K562 (cell line): Measurements from ENCODE around the gene KRTAP12-2. TPM values are rescaled to one million over a fixed set of nuclear protein-coding genes. Genes with fewer than 3 reads are reported as not detected.

Experiments
- ATAC-seq: fragments of 200-7000 bp; cut with Tn5 transposase; 3 replicates; pipeline ENCODE4 v1.9.1; 2020; ENCODE audit warnings: moderate library complexity
- BruUV-seq: library from RNA; stranded (reverse); fragments of 400-500 nt; replicated peaks from 2 replicates; lab custom pipeline; 2021; lab: Mats Ljungman, UMichigan
- CTCF ChIA-PET: fragments of 300-600 bp; formaldehyde crosslinking; extraction: SDS; loops from one replicate; lab custom pipeline; 2021; ENCODE audit warnings: low intra/inter-chr PET ratio; lab: Yijun Ruan, JAX
- POLR2A ChIA-PET: fragments of 300-600, 350-650 bp; sonication (Branson Sonifier 250); formaldehyde crosslinking; extraction: SDS; loops from one replicate; lab custom pipeline; 2021; ENCODE audit warnings: antibody characterized with exemption, inconsistent platforms; lab: Yijun Ruan, JAX
- DNase-seq, 4 experiments: peaks; one replicate each; pipeline versions ENCODE4 v3.0.0 to v3.0.0-alpha.2; 2011 to 2018; ENCODE audit warnings: low spot score in 3 of 4, mixed read lengths in 3 of 4; ENCODE audit errors: extremely low read depth in 1 of 4
- FAIRE-seq: peaks from 2 replicates; lab custom pipeline; 2011; peaks lifted over from hg19 to GRCh38; lab: Jason Lieb, UNC
- H2AFZ ChIP-seq: 2 replicates; pipeline ENCODE4 v1.6.0; 2011; ENCODE audit warnings: low read depth, low read length, control low read depth, inconsistent platforms
- H3K27ac ChIP-seq: fragments of 200-600 bp; 3 replicates; pipeline ENCODE4 v1.8.0; 2011; ENCODE audit warnings: low read depth, mild to moderate bottlenecking, control low read depth, inconsistent platforms, low read length, moderate library complexity, mixed read lengths; ENCODE audit errors: extremely low read depth
- H3K27me3 ChIP-seq, 2 experiments: fragments of 300-600 bp in 1 of 2; 2 replicates in 1 of 2; 3 replicates in 1 of 2; pipeline versions ENCODE4 v1.6.0 to v1.8.0; 2011; ENCODE audit warnings: inconsistent platforms in 2 of 2, low read length in 2 of 2, mild to moderate bottlenecking in 1 of 2, mixed read lengths in 1 of 2, moderate library complexity in 1 of 2; ENCODE audit not compliant: control insufficient read depth in 2 of 2, insufficient read depth in 2 of 2
- H3K36me3 ChIP-seq: fragments of 300-600 bp; 3 replicates; pipeline ENCODE4 v1.8.0; 2011; ENCODE audit warnings: mild to moderate bottlenecking, low read length, inconsistent platforms; ENCODE audit not compliant: control insufficient read depth, insufficient read depth
- H3K4me1 ChIP-seq, 2 experiments: fragments of 200-600 bp in 1 of 2; replicated peaks in 1 of 2; 2 replicates in 1 of 2; 3 replicates in 1 of 2; pipeline versions ENCODE4 v1.5.1 to v1.8.0; 2011; ENCODE audit warnings: inconsistent platforms in 2 of 2, low read length in 2 of 2, mild to moderate bottlenecking in 1 of 2, mixed read lengths in 1 of 2, moderate library complexity in 1 of 2; ENCODE audit not compliant: control insufficient read depth in 2 of 2, insufficient read depth in 2 of 2
- H3K4me2 ChIP-seq: 2 replicates; pipeline ENCODE4 v1.6.1; 2011; ENCODE audit warnings: low read length, control low read depth, inconsistent platforms, mixed read lengths; ENCODE audit not compliant: insufficient read depth
- H3K4me3 ChIP-seq: fragments of 200-600 bp; sonication (generic), shearing (Covaris generic); 2 replicates; pipeline ENCODE4 v1.5.1; 2016; ENCODE audit warnings: control low read depth, inconsistent platforms
- H3K79me2 ChIP-seq: fragments of 200-600 bp; 3 replicates; pipeline ENCODE4 v1.8.0; 2011; ENCODE audit warnings: low read length, inconsistent platforms; ENCODE audit not compliant: control insufficient read depth, insufficient read depth
- H3K9ac ChIP-seq, 2 experiments: 2 replicates each; pipeline versions ENCODE4 v1.6.0 to v1.6.1; 2011; ENCODE audit warnings: low read depth in 2 of 2, low read length in 2 of 2, control low read depth in 1 of 2, inconsistent platforms in 1 of 2, mild to moderate bottlenecking in 1 of 2, mixed read lengths in 1 of 2; ENCODE audit not compliant: insufficient read depth in 1 of 2
- H3K9me1 ChIP-seq: one replicate; pipeline ENCODE4 v1.6.0; 2011; ENCODE audit warnings: inconsistent platforms, mild to moderate bottlenecking, low read length, moderate library complexity; ENCODE audit not compliant: control insufficient read depth, insufficient read depth
- H3K9me3 ChIP-seq: replicated peaks from 2 replicates; pipeline ENCODE4 v1.5.1; 2011; ENCODE audit warnings: low read depth, low read length, inconsistent platforms; ENCODE audit not compliant: control insufficient read depth, insufficient read depth
- H4K20me1 ChIP-seq: replicated peaks from 2 replicates; pipeline ENCODE4 v1.6.1; 2011; ENCODE audit warnings: low read length, inconsistent platforms, mixed read lengths; ENCODE audit not compliant: control insufficient read depth, insufficient read depth
- CEBPB ChIP-seq: fragments of 450-650 bp; IDR thresholded peaks from 2 replicates; pipeline ENCODE4 v1.6.1; 2016; ENCODE audit warnings: missing genetic modification characterization, missing compliant biosample characterization
- DPF2 ChIP-seq: fragments of 450-650 bp; IDR thresholded peaks from 2 replicates; pipeline ENCODE4 v1.6.1; 2016
- ESRRA ChIP-seq: fragments of 450-650 bp; IDR thresholded peaks from 2 replicates; pipeline ENCODE4 v1.6.1; 2014; ENCODE audit warnings: low read depth, mild to moderate bottlenecking, moderate library complexity, borderline replicate concordance
- HIVEP1 ChIP-seq: fragments of 250-450 bp; sonication (Bioruptor Pico); IDR thresholded peaks from 2 replicates; pipeline ENCODE4 v1.4.0; 2020; ENCODE audit warnings: mild to moderate bottlenecking
- HNRNPH1 ChIP-seq: fragments of 200-400 bp; formaldehyde crosslinking; optimal IDR thresholded peaks from 2 replicates; pipeline ENCODE3; 2017; ENCODE audit warnings: low read depth, mild to moderate bottlenecking, low read length, moderate library complexity
- KLF10 ChIP-seq: fragments of 250-450 bp; sonication (Bioruptor Pico); IDR thresholded peaks from 2 replicates; pipeline ENCODE4 v1.6.1; 2021; ENCODE audit warnings: matching md5 sums
- NFIC ChIP-seq: fragments of 450-650 bp; IDR thresholded peaks from 2 replicates; pipeline ENCODE4 v1.6.1; 2017; ENCODE audit warnings: mild to moderate bottlenecking, inconsistent platforms
- PPARD ChIP-seq: fragments of 250-450 bp; sonication (Bioruptor Pico); IDR thresholded peaks from 2 replicates; pipeline ENCODE4 v1.8.0; 2022; ENCODE audit warnings: inconsistent platforms, mild to moderate bottlenecking, moderate library complexity
- RB1 ChIP-seq: fragments of 450-650 bp; IDR thresholded peaks from 2 replicates; pipeline ENCODE4 v1.6.1; 2017; ENCODE audit warnings: low read depth, mild to moderate bottlenecking
- RBM17 ChIP-seq: fragments of 200-400 bp; formaldehyde crosslinking; IDR thresholded peaks from 2 replicates; pipeline ENCODE4 v1.6.1; 2017; ENCODE audit warnings: low read depth, mild to moderate bottlenecking, low read length, borderline replicate concordance
- SIN3B ChIP-seq: fragments of 450-650 bp; IDR thresholded peaks from 2 replicates; pipeline ENCODE4 v1.6.1; 2017; ENCODE audit warnings: low read depth, mild to moderate bottlenecking, moderate library complexity
- ZFP36 ChIP-seq: fragments of 150-350 bp; IDR thresholded peaks from 2 replicates; pipeline ENCODE4 v1.6.1; 2018; ENCODE audit warnings: low read length, low read depth; ENCODE audit not compliant: partially characterized antibody
- ZNF41 ChIP-seq: fragments of 250-450 bp; sonication (Bioruptor Pico); conservative IDR thresholded peaks from 2 replicates; pipeline ENCODE4 v1.4.0; 2020; ENCODE audit warnings: mild to moderate bottlenecking
- WGBS: fragments of 100-300 bp; shearing (Covaris generic); methylation state at CpG from one replicate; pipeline ENCODE4 v1.1.6; 2016; ENCODE audit warnings: low coverage, mixed read lengths; ENCODE audit not compliant: insufficient coverage; ENCODE audit errors: missing lambda C conversion rate; 5-methylcytosine and 5-hydroxymethylcytosine counted together
- in situ Hi-C: fragments of 300-500 bp; cut with MboI; formaldehyde crosslinking; loops from 4 replicates; pipeline ENCODE4 v1.15.0; 2018; ENCODE audit warnings: inconsistent platforms, mixed read lengths
- intact Hi-C: fragments of 100-400 bp; cut with micrococcal nuclease; formaldehyde crosslinking; loops from 2 replicates; pipeline ENCODE4 v1.14.2; 2022
- polyA plus RNA-seq, 8 experiments: library from polyadenylated mRNA; depleted of rRNA in 4 of 8; stranded (reverse) in 5 of 8; unstranded in 3 of 8; fragments of >200 nt; fragmentation: Nextera tagmentation in 2 of 8; fragmentation: Illumina TruSeq in 1 of 8; extraction: Ambion mirVana in 2 of 8; extraction: Trizol in 1 of 8; gene quantifications; 2 replicates each; pipeline versions ENCODE4 v1.2.1 to v1.2.3, GENCODE V29; 2011 to 2014; ENCODE audit warnings: inconsistent platforms in 1 of 8, missing spikeins in 1 of 8
- total RNA-seq, 7 experiments: library from RNA; depleted of rRNA in 6 of 7; stranded (reverse); fragments of >200 nt in 6 of 7; fragmentation: Illumina TruSeq in 2 of 7; extraction: Trizol in 2 of 7; gene quantifications; 2 replicates each; pipeline versions ENCODE4 v1.2.1 to v1.2.3, GENCODE V29; 2011 to 2021; ENCODE audit warnings: low replicate concordance in 1 of 7
- TF ChIP-seq, protein P1 (sequence below): sonication (generic); formaldehyde crosslinking; IDR thresholded peaks from 2 replicates; pipeline ENCODE4 v1.8.1; 2022; ENCODE audit warnings: missing genetic modification reagents
- TF ChIP-seq, protein P2 (sequence below): fragments of 450-650 bp; formaldehyde crosslinking; IDR thresholded peaks from 2 replicates; pipeline ENCODE4 v1.4.0; 2020; ENCODE audit warnings: mild to moderate bottlenecking, moderate library complexity

KRTAP12-2 gene
- total and polyA plus RNA-seq, 9 of the 15 experiments (the other 6 are each of a cell fraction or from before 2014, with no cell fraction given) = not detected

DNA sequence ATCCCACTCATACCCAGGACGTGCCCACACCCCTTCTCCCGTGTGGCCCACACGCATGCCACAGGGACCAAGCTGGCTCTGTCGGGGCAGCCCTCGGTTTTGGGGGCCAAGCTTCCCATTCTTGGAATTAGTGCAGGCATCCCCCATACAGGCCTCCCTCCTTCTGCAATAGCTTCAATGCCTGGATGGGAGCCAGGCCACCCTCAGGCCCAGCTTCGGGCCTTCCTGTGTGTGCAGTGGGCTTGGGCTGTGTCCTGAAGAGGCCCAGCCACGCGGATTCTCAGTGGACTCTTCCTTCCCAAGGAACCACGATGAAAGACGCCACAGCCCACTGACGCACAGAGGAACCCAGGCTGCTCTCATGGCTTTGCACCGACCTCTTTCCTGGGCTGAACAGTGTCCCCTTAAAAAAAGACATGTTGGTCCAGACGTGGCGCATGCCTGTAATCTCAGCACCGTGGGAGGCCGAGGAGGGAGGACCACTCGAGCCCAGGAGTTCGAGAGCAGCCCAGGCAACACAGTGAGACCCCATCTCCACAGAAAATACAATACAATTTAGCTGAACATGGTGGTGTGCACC lies 17.1 kb downstream of the KRTAP12-2 start:
- H4K20me1 ChIP-seq = no peaks in the 10 kb centered on the region
- H3K79me2 ChIP-seq = no peaks in the 10 kb centered on the region
- ChIA-PET POLR2A (no interaction called here), CTCF (no interaction called here)
- no peak for DNase-seq
- in situ Hi-C loops (no loop called here), intact Hi-C loops (no loop called here)
- WGBS = 2% methylated on average over 18 of the region's 18 CpGs
- no peak overlapping the region; a peak in 1 of 4 replicates for H3K9ac ChIP-seq
- 0 out of 2 replicates have a peak, but pooled peaks cover 3% of the 10 kb centered on the region for H3K9me3 ChIP-seq
- no peak for FAIRE-seq
- peaks cover 0 to 6% of the 10 kb centered on the region in 2 experiments; a peak in 2 of 5 replicates for H3K4me1 ChIP-seq
- H3K4me3 ChIP-seq = no peak overlapping the region
- no peak overlapping the region for H3K27ac ChIP-seq
- H3K4me2 ChIP-seq = no peak overlapping the region
- no peaks in the 10 kb centered on the region for H3K36me3 ChIP-seq
- BruUV-seq = no TSS peak
- peaks cover 13 to 74% of the 10 kb centered on the region in 2 experiments; a peak in 4 of 5 replicates for H3K27me3 ChIP-seq
- no peak for ATAC-seq
- H2AFZ ChIP-seq = no peak overlapping the region
- H3K9me1 ChIP-seq = no peaks in the 10 kb centered on the region
- TF ChIP-seq KLF10 (CRISPR knock-in tag) (no peak), RB1 (no peak), SIN3B (no peak), CEBPB (tag) (no peak), HNRNPH1 (no peak), HIVEP1 (CRISPR knock-in tag) (no peak), PPARD (CRISPR knock-in tag) (no peak), RBM17 (no peak), ZNF41 (no peak), ESRRA (no peak), ZFP36 (no peak), DPF2 (no peak), NFIC (no peak)
- TF ChIP-seq, protein P1, sequence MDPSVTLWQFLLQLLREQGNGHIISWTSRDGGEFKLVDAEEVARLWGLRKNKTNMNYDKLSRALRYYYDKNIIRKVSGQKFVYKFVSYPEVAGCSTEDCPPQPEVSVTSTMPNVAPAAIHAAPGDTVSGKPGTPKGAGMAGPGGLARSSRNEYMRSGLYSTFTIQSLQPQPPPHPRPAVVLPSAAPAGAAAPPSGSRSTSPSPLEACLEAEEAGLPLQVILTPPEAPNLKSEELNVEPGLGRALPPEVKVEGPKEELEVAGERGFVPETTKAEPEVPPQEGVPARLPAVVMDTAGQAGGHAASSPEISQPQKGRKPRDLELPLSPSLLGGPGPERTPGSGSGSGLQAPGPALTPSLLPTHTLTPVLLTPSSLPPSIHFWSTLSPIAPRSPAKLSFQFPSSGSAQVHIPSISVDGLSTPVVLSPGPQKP (CRISPR knock-in tag) = no peak
- TF ChIP-seq, protein P2, sequence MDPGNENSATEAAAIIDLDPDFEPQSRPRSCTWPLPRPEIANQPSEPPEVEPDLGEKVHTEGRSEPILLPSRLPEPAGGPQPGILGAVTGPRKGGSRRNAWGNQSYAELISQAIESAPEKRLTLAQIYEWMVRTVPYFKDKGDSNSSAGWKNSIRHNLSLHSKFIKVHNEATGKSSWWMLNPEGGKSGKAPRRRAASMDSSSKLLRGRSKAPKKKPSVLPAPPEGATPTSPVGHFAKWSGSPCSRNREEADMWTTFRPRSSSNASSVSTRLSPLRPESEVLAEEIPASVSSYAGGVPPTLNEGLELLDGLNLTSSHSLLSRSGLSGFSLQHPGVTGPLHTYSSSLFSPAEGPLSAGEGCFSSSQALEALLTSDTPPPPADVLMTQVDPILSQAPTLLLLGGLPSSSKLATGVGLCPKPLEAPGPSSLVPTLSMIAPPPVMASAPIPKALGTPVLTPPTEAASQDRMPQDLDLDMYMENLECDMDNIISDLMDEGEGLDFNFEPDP (CRISPR knock-in tag) = no peak
